GM21723 (cell line): ENCODE data around the gene ENTREP1.
A peak's percentile ranks its signal among the peaks of the same experiment; 100 is the strongest.

ENCODE experiments used
- ATAC-seq: cut with Tn5 transposase; IDR thresholded peaks from one replicate; pipeline ENCODE4 v1.9.1; 2021; ENCODE audit warnings: mild to moderate bottlenecking, moderate library complexity; ENCODE audit not compliant: unreplicated experiment

The ENTREP1 gene

DNA sequence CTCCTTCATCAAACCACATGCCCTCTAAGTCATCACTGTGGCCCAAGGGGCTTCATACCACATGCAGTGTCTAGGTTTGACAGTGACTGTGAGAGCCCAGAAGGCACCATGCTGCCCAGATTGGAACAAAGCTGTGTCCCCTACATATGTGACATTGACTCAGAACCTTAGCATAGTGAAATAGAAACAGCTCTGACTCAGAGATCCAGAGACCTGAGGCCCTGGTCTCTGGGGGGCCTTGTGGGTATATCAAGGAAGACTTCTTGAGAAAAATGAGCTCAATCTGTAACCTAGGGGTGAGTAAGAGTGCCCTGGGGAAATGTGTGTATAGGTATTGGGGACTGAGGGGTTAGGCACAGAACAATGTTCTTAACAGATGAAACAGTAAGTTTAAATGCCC, 7.1 kb upstream of the ENTREP1 start:
- ATAC-seq = peak; percentile 79

- no peak for ATAC-seq
Observed at GRCh38 chr9:69319324-69320025, 5.5 kb upstream of the ENTREP1 start.

- no peak for ATAC-seq
Observed at GRCh38 chr9:69322256-69322655, 2.8 kb upstream of the ENTREP1 start.

GRCh38 chr9:69323861-69324260, 1.2 kb upstream of the ENTREP1 start:
- ATAC-seq = no peak

DNA sequence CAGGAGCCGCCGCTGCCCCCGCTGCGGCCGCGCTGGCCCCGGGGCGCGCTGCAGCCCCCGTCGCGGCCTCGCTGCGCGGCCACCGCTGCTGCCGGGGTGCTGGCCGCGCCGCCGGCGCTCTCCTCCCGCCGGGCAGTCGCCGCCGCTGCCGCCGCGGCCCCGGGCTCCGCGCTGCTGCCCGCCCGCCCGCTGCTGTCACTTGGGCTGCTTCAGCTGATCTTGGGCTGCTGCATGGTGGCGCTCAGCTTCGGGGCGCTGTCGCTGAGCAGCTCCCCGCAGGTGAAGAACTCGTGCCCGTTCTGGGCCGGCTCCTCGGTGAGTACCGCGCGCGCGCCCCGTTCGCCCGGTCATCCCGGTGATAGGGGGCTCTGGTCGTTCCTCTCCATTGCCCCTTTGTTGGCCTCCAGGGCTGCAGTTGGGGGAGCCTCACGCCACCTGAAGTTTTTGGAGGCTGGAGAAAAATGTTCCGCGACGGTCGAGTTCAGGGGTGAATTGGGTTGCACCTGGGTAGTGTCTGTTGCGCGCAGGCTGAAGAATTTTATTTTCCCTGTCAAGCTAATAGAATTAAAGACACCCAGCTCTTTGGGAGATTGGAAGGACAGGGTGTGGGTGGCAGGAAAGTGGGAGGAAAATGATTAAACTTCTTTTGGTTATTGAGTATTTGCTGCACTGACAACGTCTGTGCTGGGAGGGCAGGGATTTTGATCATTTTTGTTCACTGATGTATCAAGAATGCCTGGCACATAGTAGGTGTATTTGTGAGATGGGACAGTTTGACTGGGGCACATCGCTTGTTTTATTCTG, 596 bp downstream of the ENTREP1 start:
- ATAC-seq = no peak

- no peak for ATAC-seq
Observed at GRCh38 chr9:69326261-69326660, 1.2 kb downstream of the ENTREP1 start.

GRCh38 chr9:69330580-69330979, 5.6 kb downstream of the ENTREP1 start:
- ATAC-seq = no peak

DNA sequence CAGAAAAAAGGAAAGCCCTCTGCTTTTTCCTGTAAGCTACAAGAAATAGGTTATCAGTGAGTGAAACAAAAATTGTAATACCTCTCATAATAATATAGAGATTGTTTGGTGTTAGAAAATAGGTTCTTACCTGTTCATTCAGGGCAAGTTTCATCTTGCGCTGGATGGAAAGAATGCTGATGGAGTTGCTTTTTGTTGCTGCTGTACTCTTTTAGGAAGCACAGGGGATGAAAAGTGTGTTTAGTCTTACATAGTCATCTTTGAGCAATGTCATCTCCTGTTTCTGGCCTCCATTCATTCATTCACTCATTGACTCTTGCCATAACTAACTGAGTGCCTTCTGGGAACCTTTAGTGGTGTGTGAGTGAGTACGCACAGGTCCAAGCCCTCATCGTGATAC, 6.4 kb downstream of the ENTREP1 start:
- ATAC-seq = no peak

DNA sequence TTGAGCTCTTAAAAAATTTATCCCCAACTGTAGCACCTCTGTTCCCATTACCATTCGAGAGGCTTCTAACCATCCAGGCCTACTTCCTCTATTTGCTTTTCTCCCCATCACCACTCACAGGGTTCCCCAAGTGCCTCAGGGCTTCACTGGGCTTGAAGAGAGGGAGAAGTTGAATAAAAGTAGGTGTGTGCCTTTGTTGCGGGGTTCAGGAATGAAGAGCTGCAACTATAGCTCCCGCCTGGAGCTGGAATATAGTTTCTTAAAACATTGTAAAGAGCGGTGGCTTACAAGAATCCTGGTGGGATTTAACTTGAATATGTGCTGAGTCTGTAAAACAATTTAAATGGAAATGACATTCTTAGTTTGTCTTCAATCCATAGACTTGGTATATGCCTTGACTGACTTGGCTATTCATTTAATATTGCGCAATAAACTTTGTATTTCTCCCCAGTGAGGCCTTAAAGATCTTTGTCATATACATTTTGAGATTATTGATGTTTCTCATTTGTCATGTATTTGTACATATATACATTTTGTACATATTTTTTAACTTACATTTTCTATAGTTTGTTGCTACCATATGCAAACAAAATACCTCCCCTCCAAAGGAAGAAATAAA, 7.2 kb downstream of the ENTREP1 start:
- no peak for ATAC-seq

- ATAC-seq = no peak
Observed at GRCh38 chr9:69333716-69334115, 8.7 kb downstream of the ENTREP1 start.

- ATAC-seq = no peak
Observed at GRCh38 chr9:69334317-69334716, 9.3 kb downstream of the ENTREP1 start.

GRCh38 chr9:69339620-69340019, 14.6 kb downstream of the ENTREP1 start:
- no peak for ATAC-seq

DNA sequence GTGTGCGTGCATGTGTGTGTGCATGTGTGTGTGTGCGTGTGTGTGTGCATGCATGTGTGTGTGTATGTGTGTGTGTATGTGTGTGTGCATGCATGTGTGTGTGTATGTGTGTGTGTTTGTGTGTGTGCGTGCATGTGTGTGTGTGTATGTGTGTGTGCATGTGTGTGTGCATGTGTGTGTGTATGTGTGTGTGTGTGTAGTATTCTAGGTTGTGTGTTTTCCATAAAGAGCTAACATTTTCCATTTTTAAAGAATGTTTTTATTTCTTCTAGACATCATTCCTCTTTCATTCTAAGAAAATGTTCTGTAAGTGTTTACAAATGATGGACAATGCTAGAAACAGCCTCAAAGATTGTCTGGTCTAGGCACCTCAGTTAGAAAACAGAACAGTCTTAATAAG, 15.6 kb downstream of the ENTREP1 start:
- ATAC-seq = no peak

GRCh38 chr9:69342769-69343168, 17.8 kb downstream of the ENTREP1 start:
- ATAC-seq = no peak

GRCh38 chr9:69344459-69344858, 19.4 kb downstream of the ENTREP1 start:
- ATAC-seq = no peak

GRCh38 chr9:69346596-69347390, 21.8 kb downstream of the ENTREP1 start:
- ATAC-seq = no peak

DNA sequence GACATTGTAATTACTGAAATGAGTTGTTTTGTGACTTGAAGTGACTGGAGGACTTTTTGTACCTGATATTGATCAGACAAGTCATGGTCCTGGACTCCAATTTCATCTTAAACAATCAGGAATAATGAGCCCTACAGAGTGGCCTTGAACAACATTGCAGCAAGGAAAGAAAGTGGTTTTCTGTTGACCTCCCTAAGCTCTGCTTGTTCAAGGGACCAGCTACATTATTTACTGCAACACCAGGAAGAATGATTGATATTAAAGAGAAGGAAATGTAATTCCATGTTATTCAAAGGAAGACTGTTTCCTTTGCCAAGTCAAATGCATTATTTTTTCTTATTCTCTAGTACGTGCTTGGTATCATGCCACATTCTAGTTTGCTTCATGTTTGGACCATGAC, 22.6 kb downstream of the ENTREP1 start:
- ATAC-seq = no peak

GRCh38 chr9:69351227-69351626, 26.2 kb downstream of the ENTREP1 start:
- ATAC-seq = no peak

GRCh38 chr9:69355232-69355631, 30.2 kb downstream of the ENTREP1 start:
- ATAC-seq = no peak

GRCh38 chr9:69357030-69357775, 32.2 kb downstream of the ENTREP1 start:
- ATAC-seq = no peak
